Transverse colon (tissue), 3 donors: ENCODE data around the gene TOMM20.

Experiments used
- CTCF ChIP-seq, 5 experiments: fragments of 200-600 bp in 3 of 5; fragments of 450-650 bp in 2 of 5; sonication (generic) in 3 of 5; IDR thresholded peaks; 1 replicate in 2 of 5; 2 replicates in 3 of 5; pipeline ENCODE4 v1.5.1; 2016 to 2017; ENCODE audit warnings: antibody characterized with exemption in 5 of 5, inconsistent platforms in 3 of 5, mild to moderate bottlenecking in 2 of 5, moderate library complexity in 1 of 5
- POLR2A ChIP-seq: fragments of 450-650 bp; IDR thresholded peaks from one replicate; pipeline ENCODE4 v1.6.1; 2016; ENCODE audit warnings: antibody characterized with exemption, mild to moderate bottlenecking, moderate library complexity

DNA sequence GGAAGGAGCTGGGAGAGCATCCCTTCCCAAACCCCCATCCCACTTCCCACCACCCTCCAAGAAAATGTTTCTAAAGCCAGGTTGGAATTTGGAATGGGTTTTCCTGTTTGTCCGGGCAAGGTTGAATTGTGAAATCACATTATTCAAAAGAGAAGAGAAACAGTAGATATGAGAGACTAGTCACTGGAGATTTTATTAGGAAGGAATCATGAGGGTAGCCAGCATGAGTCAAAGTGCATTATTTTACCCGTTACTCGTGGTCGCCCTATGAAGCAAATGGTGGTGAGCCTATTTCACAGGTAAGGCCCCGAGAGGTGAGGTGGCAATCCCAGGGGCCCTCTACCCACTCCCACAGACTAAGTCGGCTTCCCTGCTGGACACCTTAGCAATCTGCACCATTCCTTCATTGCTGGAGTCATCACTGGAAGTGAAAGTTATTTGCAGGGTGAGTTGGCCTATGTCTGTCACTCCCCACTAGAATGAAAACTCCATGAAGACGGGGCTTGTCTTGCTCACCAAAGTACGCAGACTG, 52.8 kb downstream of the TOMM20 start:
- TF ChIP-seq CTCF (IDR thresholded peaks at IDR 0.05) = no peak
- no peak for TF ChIP-seq POLR2A
